Epithelial cell of proximal tubule (primary cell): Measurements from ENCODE around the gene MBLAC1. TPM values are rescaled to one million over a fixed set of nuclear protein-coding genes. Genes with fewer than 3 reads are reported as not detected.

Experiments
- DNase-seq: peaks from one replicate; pipeline ENCODE4 v3.0.0-alpha.2; 2011; ENCODE audit warnings: low read depth
- H3K4me3 ChIP-seq: 2 replicates; pipeline ENCODE4 v1.5.1; 2011; ENCODE audit warnings: low read depth, mild to moderate bottlenecking, low read length
- CTCF ChIP-seq: conservative IDR thresholded peaks from 2 replicates; pipeline ENCODE4 v1.5.1; 2012; ENCODE audit warnings: low read depth, mild to moderate bottlenecking, low read length
- total RNA-seq: library from RNA; depleted of rRNA; stranded (reverse); fragments of >200 nt; gene quantifications from 2 replicates; pipeline ENCODE4 v1.2.3, GENCODE V29; 2015

MBLAC1 gene
- total RNA-seq, 1 donor from 2014 or later = 2.6 TPM

- no peak overlapping the region for H3K4me3 ChIP-seq
- DNase-seq = no peak
- TF ChIP-seq CTCF = no peak
These were observed 41.3 kb upstream of the MBLAC1 start for GRCh38 chr7:100085515-100085914.

- H3K4me3 ChIP-seq = no peak overlapping the region
- TF ChIP-seq CTCF = no peak
- DNase-seq = peak; percentile 73
These were observed 39.6 kb upstream of the MBLAC1 start for GRCh38 chr7:100087055-100087750.

- H3K4me3 ChIP-seq = peak overlapping the region; percentile 97
- no peak for DNase-seq
- no peak for TF ChIP-seq CTCF
These were observed 38.6 kb upstream of the MBLAC1 start for GRCh38 chr7:100088095-100088620.

GRCh38 chr7:100088621-100089457, 37.9 kb upstream of the MBLAC1 start, which contains the start of gene COPS6:
TSS of gene COPS6 (plus strand) at chr7:100088969. CDS start at chr7:100088991, 22 bp downstream.
- H3K4me3 ChIP-seq = peak within 1 kb of the TSS; percentile 97
- no peak for TF ChIP-seq CTCF
- DNase-seq = no peak

GRCh38 chr7:100089458-100090196, 37.1 kb upstream of the MBLAC1 start:
- TF ChIP-seq CTCF = no peak
- peak overlapping the region; percentile 97 for H3K4me3 ChIP-seq
- no peak for DNase-seq

GRCh38 chr7:100090527-100091410, 36.0 kb upstream of the MBLAC1 start:
- DNase-seq = no peak
- TF ChIP-seq CTCF = no peak
- no peak overlapping the region for H3K4me3 ChIP-seq
